ENCODE data around the gene CCNF.

DNA sequence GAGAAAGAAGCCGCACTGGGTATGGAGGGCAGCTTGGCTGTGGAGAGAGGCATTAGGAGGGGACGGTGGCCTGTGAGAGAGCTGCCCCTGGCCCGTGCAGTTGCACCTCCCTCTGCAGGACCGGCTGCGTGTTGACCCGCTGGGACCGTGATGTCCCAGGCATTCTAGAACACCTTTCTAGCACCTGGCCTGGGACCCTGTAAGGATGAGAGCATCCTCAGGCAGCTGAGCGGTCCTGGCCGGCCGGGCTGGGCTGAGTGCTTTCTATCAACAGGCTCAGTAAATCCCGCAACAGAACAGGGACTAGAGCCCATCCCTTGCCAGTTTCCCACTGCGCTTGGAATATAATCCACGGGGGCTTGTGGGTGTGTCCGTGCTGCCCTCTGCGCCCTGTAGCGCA is 60.3 kb downstream of the CCNF start:
- TF ChIP-seq ZNF274 (IDR thresholded peaks at IDR 0.05; ENCODE audit: low read depth, low read length) (no peak), SUZ12 (IDR thresholded peaks at IDR 0.05; ENCODE audit: extremely low read depth, insufficient read depth, insufficient read length) (no peak), YY1 (IDR thresholded peaks at IDR 0.05; ENCODE audit: insufficient read depth, insufficient read length) (no peak)

Data from NT2/D1 (cell line).